ENCODE data around the gene PTPN1.

- TF ChIP-seq CTCF (conservative IDR thresholded peaks at IDR 0.05 in 1 of 2, IDR thresholded peaks at IDR 0.05 in 1 of 2; ENCODE audit: low read depth in 1 of 2, low read length in 2 of 2) = no peak
- TF ChIP-seq EZH2 (IDR thresholded peaks at IDR 0.05; ENCODE audit: low read length, missing control alignments) = no peak
These were observed 87.3 kb downstream of the PTPN1 start for GRCh38 chr20:50597406-50597969.
